Femur (tissue), 1 donor: ENCODE results near the gene SLC39A7.
"Not testable (repeated sequence)": the region's sequence is repeated elsewhere in the genome, so short reads cannot be mapped to it uniquely, and the experiment has no call there.

Experiments used
- DNase-seq: peaks from one replicate; pipeline ENCODE4 v3.0.0-alpha.2; 2017

Gene SLC39A7

DNA sequence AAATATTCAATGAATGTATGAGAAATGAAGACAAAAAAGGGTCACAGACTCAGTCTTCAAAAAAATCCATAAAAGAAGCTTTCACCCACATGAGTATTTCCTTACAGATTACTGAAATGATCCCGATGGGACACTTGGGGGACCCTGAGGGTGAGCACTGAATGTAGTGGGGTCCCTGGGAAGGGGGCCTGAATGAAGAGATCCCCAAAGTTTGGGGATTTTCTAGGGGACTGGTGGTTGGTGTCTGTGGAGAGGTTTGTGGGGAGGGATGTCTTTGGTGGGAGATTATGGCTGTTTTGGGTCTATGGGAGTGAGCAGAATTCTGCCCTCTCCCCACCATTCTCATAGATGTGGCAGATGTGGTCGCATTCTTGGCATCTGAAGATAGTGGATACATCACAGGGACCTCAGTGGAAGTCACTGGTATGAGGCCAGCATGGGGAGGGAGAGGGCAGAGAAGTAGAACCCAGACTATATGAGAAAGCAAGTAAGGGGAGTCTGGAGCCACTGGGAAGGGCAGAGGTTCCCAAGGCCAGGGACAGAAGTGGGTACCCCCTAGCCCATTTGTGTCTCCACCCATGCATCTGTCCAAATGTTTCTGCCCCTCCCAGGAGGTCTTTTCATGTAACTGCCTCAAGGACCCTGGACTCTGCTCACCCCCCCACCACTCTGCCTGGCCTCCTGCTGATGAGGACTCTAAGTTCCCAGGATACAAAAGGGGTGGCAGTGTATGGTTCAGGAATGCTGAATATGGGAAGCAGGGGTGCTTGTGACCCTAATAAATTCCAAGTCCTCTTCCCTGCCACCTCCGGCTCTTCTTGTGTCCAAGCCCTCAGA lies 5.6 kb downstream of the SLC39A7 start:
- DNase-seq: no peak

DNA sequence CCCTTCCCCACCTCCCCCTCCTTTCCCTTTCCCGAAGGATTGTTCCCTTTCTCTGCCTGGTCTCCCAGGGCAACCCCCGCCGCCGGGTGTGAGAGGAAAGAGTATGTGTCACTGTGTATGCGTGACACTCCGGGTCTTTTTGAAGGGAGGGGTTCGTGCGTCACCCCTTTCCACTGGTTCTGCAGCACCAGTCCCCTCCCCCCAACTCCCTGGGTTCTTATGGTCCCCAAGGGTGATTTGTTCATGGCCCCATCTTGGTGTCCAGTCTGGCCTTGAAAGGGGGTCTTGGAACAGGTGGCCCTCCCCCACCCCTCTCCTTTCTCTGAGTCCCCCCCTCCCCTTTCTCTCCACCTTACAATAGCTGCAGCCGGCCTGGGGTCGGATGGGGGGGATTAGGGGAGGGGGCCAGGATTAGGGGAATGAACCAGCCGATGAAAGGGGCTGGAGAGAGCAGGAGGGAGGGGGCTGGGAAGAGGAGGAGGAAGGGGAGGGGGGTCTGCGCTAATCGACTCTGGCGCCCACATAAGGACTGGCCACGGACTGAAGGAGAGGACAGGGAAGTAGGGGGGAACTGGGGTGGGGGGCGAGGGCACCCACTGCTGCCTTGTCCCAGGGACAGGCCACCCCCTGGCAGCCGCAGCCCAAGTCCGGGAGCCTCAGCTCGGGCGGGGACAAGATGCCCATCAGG lies 6.3 kb downstream of the SLC39A7 start:
- peak; percentile 46 for DNase-seq

DNA sequence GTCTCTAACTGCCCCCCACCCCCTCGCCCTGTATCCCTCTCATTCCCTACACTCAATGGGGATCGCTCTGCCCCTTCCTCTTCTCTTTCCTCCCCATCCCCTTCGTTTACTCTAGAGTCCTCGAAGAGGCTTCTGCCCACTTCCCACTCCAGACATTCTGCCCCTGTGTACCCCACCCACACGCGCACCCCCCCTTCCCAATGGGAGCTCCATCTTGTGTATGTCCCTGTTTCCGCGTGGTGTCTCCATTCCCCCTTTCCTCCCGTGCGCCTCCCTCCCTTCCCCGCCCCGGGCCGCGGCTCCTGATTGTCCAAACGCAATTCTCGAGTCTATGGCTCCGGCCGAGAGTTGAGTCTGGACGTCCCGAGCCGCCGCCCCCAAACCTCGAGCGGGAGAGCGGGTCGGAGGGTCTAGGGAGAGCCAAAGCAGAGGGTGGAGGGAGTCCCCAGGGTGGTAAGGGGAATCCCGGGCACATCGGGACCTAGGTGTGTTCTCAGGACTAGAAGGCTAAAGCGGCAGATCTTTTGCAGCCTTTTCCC lies 7.0 kb downstream of the SLC39A7 start:
- DNase-seq: peak; percentile 81

DNA sequence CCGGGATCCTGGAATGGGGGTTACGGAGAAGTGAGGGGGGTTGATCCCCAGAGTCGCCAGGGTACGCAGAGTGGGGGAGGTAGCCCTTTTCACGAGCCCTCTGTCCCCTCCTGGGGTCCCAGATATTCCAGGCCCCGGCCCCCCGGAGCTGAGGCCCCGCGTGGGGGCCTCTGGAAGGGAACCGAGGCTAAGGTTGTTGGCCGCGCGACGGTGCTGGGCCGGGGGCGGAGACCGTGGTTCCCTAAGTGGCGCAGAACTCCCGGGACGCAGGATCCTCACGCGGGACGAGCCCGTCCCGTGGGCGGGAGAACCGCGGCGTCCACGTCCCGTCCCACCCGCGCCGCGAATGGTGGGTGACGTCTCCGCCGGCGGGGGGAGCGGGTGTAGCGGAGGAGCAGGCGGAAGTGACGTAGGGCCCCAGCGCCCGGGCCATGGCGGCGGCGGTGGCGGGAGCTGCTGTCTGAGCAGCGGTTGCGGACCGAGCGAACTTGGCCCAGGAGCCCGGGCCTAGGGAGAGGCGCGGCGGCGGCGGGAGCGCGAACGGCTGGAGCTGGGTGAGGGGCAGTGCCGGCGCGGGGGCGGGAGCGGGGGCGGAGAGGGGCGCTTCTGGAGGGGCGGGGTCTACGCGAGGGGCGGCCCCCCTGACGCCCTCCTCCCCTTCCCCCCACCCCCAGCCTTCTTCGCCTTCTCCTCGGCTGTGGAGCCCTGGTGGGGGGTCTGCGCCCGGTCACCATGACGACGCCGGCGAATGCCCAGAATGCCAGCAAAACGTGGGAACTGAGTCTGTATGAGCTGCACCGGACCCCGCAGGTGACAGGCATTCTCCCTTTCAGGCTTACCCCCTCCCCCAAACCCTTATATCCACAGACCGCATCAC lies 7.7 kb downstream of the SLC39A7 start, which contains the start of gene RING1:
Gene RING1, plus strand, starts transcription at position 410 of the 877 bp plus-strand sequence. Its CDS starts 323 bp downstream, at position 733.
- peak; percentile 93 for DNase-seq

DNA sequence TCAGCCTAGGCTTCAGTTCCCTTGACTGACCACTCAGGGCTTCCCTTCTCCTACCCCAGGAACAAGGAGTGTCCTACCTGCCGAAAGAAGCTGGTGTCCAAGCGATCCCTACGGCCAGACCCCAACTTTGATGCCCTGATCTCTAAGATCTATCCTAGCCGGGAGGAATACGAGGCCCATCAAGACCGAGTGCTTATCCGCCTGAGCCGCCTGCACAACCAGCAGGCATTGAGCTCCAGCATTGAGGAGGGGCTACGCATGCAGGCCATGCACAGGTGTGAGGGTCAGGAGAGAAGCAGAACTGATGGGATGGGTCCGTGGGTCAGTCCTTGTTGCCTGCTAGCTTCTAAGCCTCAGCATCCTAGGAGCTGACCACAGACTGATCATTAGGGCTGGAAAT lies 9.2 kb downstream of the SLC39A7 start:
- no peak for DNase-seq

- DNase-seq: no peak
Observed at GRCh38 chr6:33211136-33211535, 10.5 kb downstream of the SLC39A7 start.

- DNase-seq: peak; percentile 20
Observed at GRCh38 chr6:33211666-33212422, 11.2 kb downstream of the SLC39A7 start.

GRCh38 chr6:33212857-33213165 lies 12.1 kb downstream of the SLC39A7 start:
- DNase-seq: no peak

DNA sequence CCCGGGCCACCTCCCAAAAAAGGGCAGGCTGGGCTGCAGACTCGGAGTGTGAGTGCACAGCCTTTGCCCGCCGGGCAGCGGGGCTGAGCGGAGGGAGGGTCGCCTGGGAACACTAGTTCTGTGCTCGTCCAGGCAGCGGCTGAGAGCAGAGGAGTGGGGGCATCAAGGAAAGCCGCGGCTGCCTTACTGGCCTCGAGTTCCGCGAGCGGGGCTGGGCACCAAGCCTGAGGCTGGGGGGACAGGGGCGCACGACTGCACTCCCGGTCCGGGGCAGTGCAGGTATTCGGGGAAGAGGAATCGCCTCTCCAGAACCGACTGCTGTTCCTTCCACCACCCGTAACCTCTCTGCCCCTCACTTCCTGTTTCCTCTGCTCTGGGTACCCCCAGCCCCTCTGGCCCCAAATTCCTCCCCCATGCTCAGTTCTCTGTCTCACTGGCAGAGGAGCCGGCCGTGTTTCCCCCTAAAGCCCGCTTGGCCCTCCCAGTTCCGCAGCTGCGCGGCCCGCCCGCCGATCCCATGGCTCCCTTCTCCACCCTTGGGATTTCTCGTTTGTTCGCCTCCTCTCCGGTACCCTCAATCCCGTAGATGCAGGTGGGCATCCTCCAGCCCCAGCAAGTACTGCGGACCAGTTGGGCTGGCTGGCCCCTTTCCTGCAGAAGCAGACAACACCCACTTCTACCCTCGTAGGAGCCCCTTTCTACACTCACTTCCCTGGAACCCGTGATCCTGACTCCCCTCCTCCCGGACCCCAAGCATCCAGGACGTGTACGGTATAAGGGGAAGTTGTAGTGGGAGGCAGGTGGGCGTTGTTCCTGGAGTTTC lies 12.7 kb downstream of the SLC39A7 start:
- peak; percentile 66 for DNase-seq

DNA sequence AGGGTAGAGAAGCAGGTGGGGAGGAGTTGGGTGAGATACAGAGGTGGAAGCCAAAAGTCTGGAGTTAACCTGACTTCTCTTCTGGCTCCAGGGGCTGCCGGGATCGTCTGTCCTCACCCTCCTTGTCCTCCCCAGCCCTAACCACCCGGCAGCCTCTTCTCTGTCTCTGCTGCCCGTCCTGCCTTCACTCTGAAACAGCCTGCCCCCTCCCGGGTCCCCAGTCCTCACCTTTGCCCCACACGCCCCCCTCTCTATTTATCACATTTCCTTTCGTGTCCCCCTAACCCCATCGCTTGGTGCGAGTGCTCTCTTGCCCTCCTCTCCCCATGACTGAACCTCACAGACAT lies 13.3 kb downstream of the SLC39A7 start:
- DNase-seq: peak; percentile 15

DNA sequence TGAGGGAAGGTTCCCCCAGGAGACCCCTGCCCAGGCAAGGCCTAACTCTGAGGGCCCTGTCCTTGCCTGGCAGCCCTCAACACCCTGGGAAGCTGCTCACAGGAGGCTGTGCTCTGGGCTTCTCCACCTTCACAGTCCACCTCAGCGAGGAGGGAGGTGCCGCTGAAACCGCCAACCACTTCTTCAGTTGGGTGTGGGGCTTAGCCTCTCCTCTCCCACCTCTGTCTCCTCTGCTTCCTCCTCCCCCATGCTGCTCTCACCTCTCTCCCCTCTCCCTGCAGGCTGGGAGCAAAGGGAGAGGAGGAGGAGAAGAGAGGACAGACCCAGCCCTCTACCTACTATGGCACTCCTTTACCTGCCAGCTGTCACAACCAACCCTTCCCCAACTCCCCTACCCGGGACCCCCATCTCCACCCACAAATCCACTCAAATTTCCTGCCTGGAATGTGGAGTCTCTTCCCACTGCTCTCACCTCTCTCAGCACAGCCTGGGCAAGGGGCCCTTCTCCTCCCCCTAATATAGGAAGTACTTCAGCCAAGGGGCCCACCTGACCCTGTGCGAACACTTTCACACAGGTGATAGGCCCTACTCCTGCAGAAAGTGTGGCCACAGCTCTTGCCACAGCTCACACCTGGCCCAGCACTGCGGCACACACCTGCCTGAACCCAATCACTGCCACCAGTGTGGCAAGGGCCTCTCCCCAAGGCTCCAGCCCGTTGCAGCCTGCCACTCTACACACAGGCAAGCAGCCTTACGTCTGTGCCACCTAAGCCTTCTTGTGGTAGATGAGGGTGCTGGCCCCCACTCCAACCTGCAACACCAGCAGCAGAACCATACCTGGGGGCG lies 14.8 kb downstream of the SLC39A7 start:
- DNase-seq: no peak

- no peak for DNase-seq
Observed at GRCh38 chr6:33216117-33216649, 15.5 kb downstream of the SLC39A7 start.

GRCh38 chr6:33217246-33217645 lies 16.6 kb downstream of the SLC39A7 start:
- no peak for DNase-seq

GRCh38 chr6:33217681-33218080 lies 17.0 kb downstream of the SLC39A7 start:
- no peak for DNase-seq

DNA sequence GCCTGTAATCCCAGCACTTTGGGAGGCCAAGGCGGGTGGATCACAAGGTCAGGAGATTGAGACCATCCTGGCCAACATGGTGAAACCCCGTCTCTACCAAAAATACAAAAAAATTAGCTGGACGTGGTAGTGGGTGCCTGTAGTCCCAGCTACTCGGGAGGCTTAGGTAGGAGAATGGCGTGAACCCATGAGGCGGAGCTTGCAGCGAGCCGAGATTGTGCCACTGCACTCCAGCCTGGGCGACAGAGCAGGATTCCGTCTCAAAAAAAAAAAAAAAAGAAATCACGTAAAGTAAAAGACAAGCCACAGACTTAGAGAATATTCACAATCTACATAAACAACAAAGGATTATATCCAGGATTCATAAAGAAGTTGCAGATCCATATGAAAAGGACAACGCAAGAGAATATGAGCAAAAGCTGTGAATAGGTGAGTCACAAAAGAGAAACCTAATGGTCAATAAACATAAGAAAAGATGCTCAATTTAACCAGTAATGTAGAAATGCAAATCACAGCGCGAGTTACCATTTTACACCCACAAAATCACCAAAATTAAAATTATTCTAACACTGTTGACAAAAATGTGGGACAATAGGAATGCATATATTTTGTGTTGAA lies 25.9 kb downstream of the SLC39A7 start:
- DNase-seq: not testable (repeated sequence)

- DNase-seq: no peak
Observed at GRCh38 chr6:33235221-33235634, 34.6 kb downstream of the SLC39A7 start.

DNA sequence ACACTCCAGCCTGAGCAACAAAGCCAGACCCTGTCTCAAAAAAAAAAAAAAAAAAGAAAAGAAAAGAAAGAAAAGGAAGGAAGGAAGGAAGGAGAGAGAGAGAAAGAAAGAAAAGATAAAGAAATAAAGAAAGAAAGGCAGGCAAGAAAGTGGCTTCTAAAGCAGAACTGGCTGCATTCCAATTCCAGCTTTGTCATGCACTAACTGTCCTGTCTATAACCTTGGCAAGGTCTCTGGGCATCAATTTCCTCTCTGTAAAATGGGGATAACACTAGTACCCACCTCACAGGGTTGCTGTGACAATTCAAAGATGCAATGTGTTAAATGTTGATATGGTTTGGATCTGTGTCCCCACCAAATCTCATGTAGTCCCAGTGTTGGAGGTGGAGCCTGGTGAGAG lies 35.7 kb downstream of the SLC39A7 start:
- no peak for DNase-seq

GRCh38 chr6:33236852-33237251 lies 36.2 kb downstream of the SLC39A7 start:
- no peak for DNase-seq

GRCh38 chr6:33237741-33238140 lies 37.1 kb downstream of the SLC39A7 start:
- DNase-seq: no peak

DNA sequence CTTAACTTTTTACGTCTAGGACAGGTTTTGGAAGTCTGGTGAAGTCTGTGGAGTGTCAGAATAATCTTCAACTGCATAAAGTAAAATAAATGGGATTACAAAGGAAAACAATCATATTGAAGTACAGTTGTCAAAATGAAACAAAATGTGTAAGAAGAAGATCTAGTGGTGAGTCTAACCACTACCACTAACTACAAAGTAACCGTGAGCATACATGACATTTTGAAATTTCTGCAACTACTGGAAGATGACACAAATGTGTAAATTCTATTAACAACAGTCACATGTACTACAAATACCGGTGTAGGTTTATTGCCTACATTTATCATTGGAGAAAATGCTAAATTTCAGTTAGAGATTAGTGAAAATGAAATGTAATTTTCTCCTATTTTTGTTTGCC lies 41.3 kb downstream of the SLC39A7 start:
- DNase-seq: no peak
